GM12878 (cell line): ENCODE results near the gene SNCG. TPM values are rescaled to one million over a fixed set of nuclear protein-coding genes. Genes with fewer than 3 reads are reported as not detected.

Source experiments
- ATAC-seq: fragments of 200-7000 bp; cut with Tn5 transposase; 3 replicates; pipeline ENCODE4 v1.9.1; 2020; ENCODE audit warnings: mild to moderate bottlenecking, moderate library complexity
- BruUV-seq: library from RNA; stranded (reverse); fragments of 400-500 nt; replicated peaks from 2 replicates; lab custom pipeline; 2021; lab: Mats Ljungman, UMichigan
- CTCF ChIA-PET: fragments of 300-600 bp; sonication (Branson Sonifier 250); formaldehyde crosslinking; extraction: SDS; loops from one replicate; lab custom pipeline; 2021; ENCODE audit warnings: inconsistent platforms; lab: Yijun Ruan, JAX
- POLR2A ChIA-PET: fragments of 350-600 bp; formaldehyde crosslinking; extraction: SDS; loops from one replicate; lab custom pipeline; 2021; ENCODE audit warnings: inconsistent platforms; lab: Charles Lee
- RAD21 ChIA-PET: fragments of 300-600 bp; sonication (Branson Sonifier 250); formaldehyde crosslinking; loops from one replicate; lab custom pipeline; 2023; ENCODE audit warnings: antibody characterized with exemption; ENCODE audit not compliant: unreplicated experiment; lab: Charles Lee
- SMC1A ChIA-PET: fragments of 300-600 bp; sonication (Branson Sonifier 250); formaldehyde crosslinking; loops from one replicate; lab custom pipeline; 2023; ENCODE audit not compliant: unreplicated experiment, uncharacterized antibody; lab: Charles Lee
- DNase-seq: peaks from one replicate; pipeline ENCODE4 v3.0.0-alpha.2; 2011; ENCODE audit warnings: low read depth, low spot score
- FAIRE-seq: peaks from 3 replicates; lab custom pipeline; 2011; peaks lifted over from hg19 to GRCh38; lab: Jason Lieb, UNC
- H2AFZ ChIP-seq: 2 replicates; pipeline ENCODE4 v1.6.0; 2011; ENCODE audit warnings: low read depth, low read length, control low read depth; ENCODE audit not compliant: control insufficient read depth
- H3K27ac ChIP-seq: 2 replicates; pipeline ENCODE4 v1.5.1; 2011; ENCODE audit warnings: control low read depth; ENCODE audit not compliant: control insufficient read depth, insufficient read depth
- H3K27me3 ChIP-seq, 2 experiments: replicated peaks in 1 of 2; 2 replicates each; pipeline versions ENCODE4 v1.6.0 to v1.6.1; 2011; ENCODE audit warnings: low read length in 1 of 2; ENCODE audit not compliant: control insufficient read depth in 2 of 2, insufficient read depth in 2 of 2
- H3K36me3 ChIP-seq, 2 experiments: 2 replicates each; pipeline ENCODE4 v1.5.1; 2011; ENCODE audit warnings: low read length in 1 of 2; ENCODE audit not compliant: control insufficient read depth in 2 of 2, insufficient read depth in 2 of 2
- H3K4me1 ChIP-seq: 2 replicates; pipeline ENCODE4 v1.6.1; 2011; ENCODE audit warnings: mild to moderate bottlenecking, low read length, moderate library complexity, mixed read lengths; ENCODE audit not compliant: control insufficient read depth, insufficient read depth
- H3K4me2 ChIP-seq: 2 replicates; pipeline ENCODE4 v1.6.0; 2011; ENCODE audit warnings: control low read depth; ENCODE audit not compliant: control insufficient read depth, insufficient read depth
- H3K4me3 ChIP-seq: fragments of 200-600 bp; sonication (generic); 2 replicates; pipeline ENCODE4 v1.5.1; 2016
- H3K79me2 ChIP-seq: 2 replicates; pipeline ENCODE4 v1.6.0; 2011; ENCODE audit warnings: low read length; ENCODE audit not compliant: control insufficient read depth, insufficient read depth
- H3K9ac ChIP-seq: 2 replicates; pipeline ENCODE4 v1.8.0; 2011; ENCODE audit warnings: low read length, control low read depth, mixed read lengths; ENCODE audit not compliant: control insufficient read depth, insufficient read depth
- H3K9me3 ChIP-seq: replicated peaks from 3 replicates; pipeline ENCODE4 v1.5.1; 2011; ENCODE audit warnings: mild to moderate bottlenecking, low read length; ENCODE audit not compliant: control insufficient read depth, insufficient read depth
- H4K20me1 ChIP-seq: 2 replicates; pipeline ENCODE4 v1.6.0; 2011; ENCODE audit not compliant: control insufficient read depth, insufficient read depth
- BMI1 ChIP-seq: fragments of 450-650 bp; IDR thresholded peaks from 2 replicates; pipeline ENCODE4 v1.6.1; 2016; ENCODE audit warnings: mild to moderate bottlenecking, moderate library complexity, borderline replicate concordance
- FOXK2 ChIP-seq: fragments of 450-650 bp; IDR thresholded peaks from 2 replicates; pipeline ENCODE4 v1.6.1; 2017; ENCODE audit warnings: mild to moderate bottlenecking, moderate library complexity
- GATAD2B ChIP-seq: fragments of 450-650 bp; conservative IDR thresholded peaks from 2 replicates; pipeline ENCODE4 v1.6.1; 2017; ENCODE audit warnings: low read depth, mild to moderate bottlenecking, moderate library complexity
- HDAC6 ChIP-seq: fragments of 200-600 bp; sonication (generic); IDR thresholded peaks from one replicate; pipeline ENCODE4 v1.8.0; 2017; ENCODE audit warnings: antibody characterized with exemption; ENCODE audit not compliant: unreplicated experiment
- IKZF1 ChIP-seq: fragments of 450-650 bp; conservative IDR thresholded peaks from 2 replicates; pipeline ENCODE4 v1.6.1; 2017; ENCODE audit warnings: antibody characterized with exemption, mild to moderate bottlenecking
- MYC ChIP-seq: IDR thresholded peaks from 2 replicates; pipeline ENCODE4 v1.6.1; 2011; ENCODE audit warnings: mild to moderate bottlenecking, low read length, moderate library complexity, inconsistent platforms; ENCODE audit not compliant: insufficient read depth, insufficient replicate concordance, insufficient read length, severe bottlenecking
- NFYA ChIP-seq: IDR thresholded peaks from 2 replicates; pipeline ENCODE4 v1.6.1; 2011; ENCODE audit warnings: low read depth, mild to moderate bottlenecking, low read length, improper control_type of control experiment, borderline replicate concordance
- SMAD5 ChIP-seq: IDR thresholded peaks from 2 replicates; pipeline ENCODE4 v1.6.1; 2016; ENCODE audit warnings: antibody characterized with exemption, low read depth
- ZSCAN29 ChIP-seq: fragments of 450-650 bp; IDR thresholded peaks from 2 replicates; pipeline ENCODE4 v1.6.1; 2017; ENCODE audit warnings: mild to moderate bottlenecking, moderate library complexity
- WGBS: methylation state at CpG from one replicate; pipeline ENCODE4 v1.1.6; 2016; ENCODE audit warnings: low lambda C conversion rate; ENCODE audit not compliant: insufficient replicate concordance, insufficient coverage; ENCODE audit errors: missing lambda C conversion rate; 5-methylcytosine and 5-hydroxymethylcytosine counted together
- in situ Hi-C: fragments of 300-500 bp; cut with MboI; formaldehyde crosslinking; loops from 9 replicates; pipeline ENCODE4 v1.14.3; 2018; ENCODE audit warnings: mixed read lengths
- intact Hi-C: fragments of 100-400 bp; cut with micrococcal nuclease; formaldehyde crosslinking; loops from one replicate; pipeline ENCODE4 v1.14.2; 2022; ENCODE audit not compliant: unreplicated experiment
- polyA plus RNA-seq, 11 experiments: library from polyadenylated mRNA; depleted of rRNA in 4 of 11; unstranded in 6 of 11; stranded (reverse) in 5 of 11; fragments of >200 nt; fragmentation: Nextera tagmentation in 4 of 11; fragmentation: Illumina TruSeq in 1 of 11; extraction: Ambion mirVana in 4 of 11; extraction: Trizol in 1 of 11; gene quantifications; 1 replicate in 1 of 11; 2 replicates in 10 of 11; pipeline versions ENCODE4 v1.2.1 to v1.2.3, GENCODE V29; 2011 to 2016; ENCODE audit warnings: inconsistent platforms in 2 of 11, missing spikeins in 2 of 11, low read depth in 1 of 11
- total RNA-seq, 4 experiments: library from RNA; depleted of rRNA in 3 of 4; stranded (reverse); fragments of >200 nt in 3 of 4; fragmentation: Illumina TruSeq in 1 of 4; extraction: Trizol in 1 of 4; gene quantifications; 2 replicates each; pipeline versions ENCODE4 v1.2.1 to v1.2.3, GENCODE V29; 2013 to 2021
- TF ChIP-seq, protein P1 (sequence below): IDR thresholded peaks from 2 replicates; pipeline ENCODE4 v1.6.1; 2011; ENCODE audit warnings: mild to moderate bottlenecking, low read depth, low read length, moderate library complexity; ENCODE audit not compliant: insufficient replicate concordance
- TF ChIP-seq, protein P2 (sequence below): IDR thresholded peaks from 2 replicates; pipeline ENCODE4 v1.6.1; 2012; ENCODE audit warnings: low read depth, low read length, improper control_type of control experiment

The SNCG gene
- total and polyA plus RNA-seq, 10 of the 15 experiments (the other 5 are each of a cell fraction or from before 2014, with no cell fraction given), result 0.22 to 1.3 (median 0.42) TPM; not detected in 6

DNA sequence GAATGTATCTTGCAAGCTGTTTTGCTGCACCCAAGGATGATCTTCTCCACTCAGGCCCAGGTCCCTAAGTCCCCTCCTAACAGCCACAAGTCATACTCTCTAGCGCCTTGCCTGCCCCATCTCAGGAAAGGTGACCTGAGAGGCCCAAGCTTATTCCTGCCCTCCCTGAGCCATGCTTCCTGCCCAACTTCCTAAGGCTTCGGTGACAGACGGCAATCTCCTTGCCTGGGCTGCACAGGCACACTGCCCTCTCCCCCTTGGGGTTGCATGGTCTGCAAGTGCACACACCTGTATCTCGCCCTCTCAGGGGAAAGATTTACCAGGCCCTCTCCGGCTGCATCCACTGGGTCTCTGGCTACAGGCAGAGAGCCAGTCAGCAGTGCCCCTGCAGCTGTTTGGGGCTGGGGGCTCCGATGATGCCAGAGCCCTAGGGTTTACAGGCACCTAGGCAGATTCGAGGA is 9.1 kb downstream of the SNCG start:
- FAIRE-seq (no peak), DNase-seq (no peak), ATAC-seq (no peak)
- intact Hi-C loops (loop anchor here (5.0 kb wide), 1 partner anchor 125 kb away; the partner anchor contains the start of gene GLUD1), in situ Hi-C loops (no loop called here)
- Histone ChIP-seq H3K9me3 (no peaks in the 10 kb centered on the region), H4K20me1 (no peaks in the 10 kb centered on the region), H3K79me2 (no peaks in the 10 kb centered on the region), H3K9ac (no peak overlapping the region), H3K4me2 (0 out of 2 replicates have a peak overlapping the region, but pooled peaks have one; percentile 88), H3K36me3 (no peaks in the 10 kb centered on the region), H3K27ac (peak overlapping the region; percentile 88; the same call in 1 of the 2 replicates)
- ChIA-PET CTCF (interaction anchor here (0.7 to 3.5 kb wide), 5 partner anchors 11 to 255 kb away, joined by 3 to 25 read pairs (median 7); partner anchors contain the start of gene MMRN2), POLR2A (interaction anchor here (2.4 kb wide), 1 partner anchor 125 kb away, joined by 7 read pairs; no protein-coding TSS in a partner anchor), RAD21 (interaction anchor here (1.0 to 1.8 kb wide), 2 partner anchors 21 to 126 kb away, joined by 4 to 5 read pairs; no protein-coding TSS in a partner anchor)
- WGBS, result 97% methylated on average over 7 of the region's 7 CpGs
- TF ChIP-seq SMAD5 (no peak), BMI1 (no peak), HDAC6 (no peak), FOXK2 (no peak), MYC (no peak), NFYA (no peak), ZSCAN29 (no peak), IKZF1 (no peak), GATAD2B (no peak)
- TF ChIP-seq, protein P1, sequence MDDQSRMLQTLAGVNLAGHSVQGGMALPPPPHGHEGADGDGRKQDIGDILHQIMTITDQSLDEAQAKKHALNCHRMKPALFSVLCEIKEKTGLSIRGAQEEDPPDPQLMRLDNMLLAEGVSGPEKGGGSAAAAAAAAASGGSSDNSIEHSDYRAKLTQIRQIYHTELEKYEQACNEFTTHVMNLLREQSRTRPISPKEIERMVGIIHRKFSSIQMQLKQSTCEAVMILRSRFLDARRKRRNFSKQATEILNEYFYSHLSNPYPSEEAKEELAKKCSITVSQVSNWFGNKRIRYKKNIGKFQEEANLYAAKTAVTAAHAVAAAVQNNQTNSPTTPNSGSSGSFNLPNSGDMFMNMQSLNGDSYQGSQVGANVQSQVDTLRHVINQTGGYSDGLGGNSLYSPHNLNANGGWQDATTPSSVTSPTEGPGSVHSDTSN, result no peak
- TF ChIP-seq, protein P2, sequence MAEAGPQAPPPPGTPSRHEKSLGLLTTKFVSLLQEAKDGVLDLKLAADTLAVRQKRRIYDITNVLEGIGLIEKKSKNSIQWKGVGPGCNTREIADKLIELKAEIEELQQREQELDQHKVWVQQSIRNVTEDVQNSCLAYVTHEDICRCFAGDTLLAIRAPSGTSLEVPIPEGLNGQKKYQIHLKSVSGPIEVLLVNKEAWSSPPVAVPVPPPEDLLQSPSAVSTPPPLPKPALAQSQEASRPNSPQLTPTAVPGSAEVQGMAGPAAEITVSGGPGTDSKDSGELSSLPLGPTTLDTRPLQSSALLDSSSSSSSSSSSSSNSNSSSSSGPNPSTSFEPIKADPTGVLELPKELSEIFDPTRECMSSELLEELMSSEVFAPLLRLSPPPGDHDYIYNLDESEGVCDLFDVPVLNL, result no peak
- TF ChIP-seq, all 136 proteins: peak for 0
- no TSS peak for BruUV-seq
- no peaks in the 10 kb centered on the region for H3K27me3 ChIP-seq
- H2AFZ ChIP-seq, result peak overlapping the region; percentile 85; the same call in 1 of the 2 replicates
- H3K4me3 ChIP-seq, result no peak overlapping the region
- peaks cover 57% of the 10 kb centered on the region for H3K4me1 ChIP-seq
- SMC1A ChIA-PET, result interaction anchor here (1.4 kb wide), 1 partner anchor 87 kb away, joined by 3 read pairs; no protein-coding TSS in a partner anchor
